RCC 7860 (cell line): Measurements from ENCODE around the gene NEDD9.
A peak's percentile ranks its signal among the peaks of the same experiment; 100 is the strongest.

Experiments used
- DNase-seq: peaks from one replicate; pipeline ENCODE4 v3.0.0-alpha.2; 2015; ENCODE audit warnings: low spot score
- FAIRE-seq: peaks from 2 replicates; lab custom pipeline; 2012; peaks lifted over from hg19 to GRCh38; lab: Jason Lieb, UNC

The NEDD9 gene

GRCh38 chr6:11263291-11263775 is 30.9 kb upstream of the NEDD9 start:
- DNase-seq = peak; percentile 91
- FAIRE-seq = peak; percentile 73

DNA sequence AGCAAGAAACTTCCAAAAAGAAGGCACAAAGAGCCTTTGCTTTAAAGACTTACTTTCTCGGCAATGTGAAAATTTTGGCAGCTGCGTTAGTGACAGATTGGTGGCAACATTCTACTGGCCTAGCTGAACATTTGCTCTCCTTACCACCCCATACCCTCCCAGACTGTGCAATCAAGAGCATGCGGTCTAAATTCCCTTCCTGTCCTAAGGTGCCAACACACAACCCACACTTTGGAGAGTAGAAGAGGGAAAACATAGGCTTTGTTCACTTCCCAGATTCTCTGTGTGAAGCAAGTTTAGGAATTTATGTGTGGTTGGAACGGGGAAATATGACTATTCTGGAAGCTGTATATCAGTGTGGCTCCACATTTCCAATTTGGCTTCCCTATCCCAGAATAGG is 29.8 kb upstream of the NEDD9 start:
- FAIRE-seq (no peak), DNase-seq (no peak)

DNA sequence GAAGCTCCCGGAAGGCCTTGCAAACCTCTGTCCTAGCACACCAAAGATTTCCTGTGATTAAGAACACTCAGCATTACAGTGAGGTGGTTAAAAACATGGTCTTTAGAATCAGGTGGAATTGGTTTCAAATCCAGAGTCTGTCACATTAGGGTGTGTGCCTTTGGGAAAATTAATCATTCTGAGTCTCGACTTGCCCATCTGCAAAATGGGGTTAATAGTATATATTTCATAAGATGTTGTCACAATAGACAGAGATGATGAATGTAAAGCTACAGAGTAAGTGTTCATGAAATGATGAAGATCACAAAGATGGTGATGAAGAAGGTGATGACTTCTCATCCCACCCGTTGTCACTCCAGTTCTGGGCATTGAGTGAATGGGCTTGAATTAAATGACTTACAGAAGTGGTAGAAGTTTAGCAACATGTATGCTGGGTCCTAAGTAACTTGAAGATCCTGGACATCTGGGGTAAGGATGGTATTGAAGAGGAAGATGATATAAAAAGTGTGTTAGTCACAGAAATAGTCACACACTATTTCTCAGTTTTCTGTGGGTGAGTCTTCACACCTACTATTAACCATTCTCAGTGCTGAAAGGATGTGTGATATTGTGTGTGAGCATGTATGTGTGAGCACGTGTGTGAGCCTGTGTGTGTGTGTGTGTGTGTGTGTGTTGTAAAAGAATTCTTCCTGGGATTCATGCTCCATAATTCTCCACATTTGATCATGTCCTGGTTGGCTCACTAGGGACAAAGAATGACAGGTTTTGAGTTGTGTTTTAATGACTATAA is 28.0 kb upstream of the NEDD9 start:
- FAIRE-seq = no peak

GRCh38 chr6:11258260-11259237 is 26.1 kb upstream of the NEDD9 start:
- DNase-seq (no peak), FAIRE-seq (no peak)

More for the DNA sequence above, 28.0 kb upstream of the NEDD9 start:
- no peak for DNase-seq

DNA sequence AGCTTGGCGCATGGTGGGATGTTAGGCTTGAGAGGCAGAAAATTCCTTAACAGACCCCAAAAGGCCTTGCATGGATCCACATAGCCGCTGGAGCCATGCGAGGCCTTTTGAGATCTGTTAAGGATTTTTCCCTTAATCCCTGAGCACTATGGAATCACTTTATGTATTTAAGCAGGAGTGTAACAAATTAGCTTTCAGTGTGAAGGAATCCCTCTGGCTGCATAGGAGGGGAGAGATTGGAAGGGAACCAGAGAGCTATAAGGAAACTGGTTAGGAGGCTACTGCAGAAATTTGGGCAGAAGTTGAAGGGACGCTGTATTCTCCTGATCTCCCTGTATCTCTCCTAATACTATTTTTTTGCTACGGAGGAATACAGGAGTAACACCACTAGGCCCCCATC is 23.1 kb upstream of the NEDD9 start:
- no peak for FAIRE-seq

DNA sequence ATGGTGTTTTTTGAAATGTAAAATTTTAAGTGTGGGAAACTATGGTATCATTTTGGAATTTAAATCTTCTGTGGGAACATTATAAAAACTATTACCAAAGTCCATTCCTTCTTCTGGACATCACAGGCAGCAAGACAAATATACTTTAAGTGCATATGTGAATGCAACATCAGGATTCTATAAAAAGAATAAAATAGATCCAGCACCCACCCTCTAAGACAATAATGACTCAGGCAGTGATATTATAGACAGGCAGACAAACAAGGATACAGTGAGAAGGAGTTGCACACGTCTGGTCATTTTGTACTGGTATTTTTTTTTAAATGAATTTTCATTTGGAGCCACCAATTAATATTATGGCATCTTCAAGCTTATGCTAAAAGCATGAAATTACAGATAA is 21.1 kb upstream of the NEDD9 start:
- FAIRE-seq (no peak), DNase-seq (no peak)

More for the DNA sequence above, 23.1 kb upstream of the NEDD9 start:
- DNase-seq = no peak

- DNase-seq (peak; percentile 60), FAIRE-seq (peak; percentile 50)
Measured at GRCh38 chr6:11251553-11252360, 19.3 kb upstream of the NEDD9 start.

DNA sequence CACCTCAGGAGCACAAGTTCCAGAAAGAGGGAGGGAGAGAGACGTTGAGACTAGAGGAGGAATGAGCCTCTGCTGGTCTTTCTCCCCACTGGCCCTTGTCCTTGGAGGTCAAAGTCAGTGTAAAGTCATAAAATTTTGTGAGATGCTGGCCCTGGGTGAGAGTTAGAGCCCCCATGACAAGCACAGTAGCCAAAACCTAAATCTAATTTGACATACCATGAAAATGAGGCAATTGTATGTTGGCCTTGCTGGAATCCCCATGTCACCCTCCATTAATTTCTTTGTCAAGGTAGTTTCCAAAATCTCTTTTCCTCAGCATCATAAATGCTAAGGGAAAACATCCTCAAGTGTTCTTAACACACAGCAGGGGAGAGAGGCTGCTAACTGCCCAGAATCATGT is 17.6 kb upstream of the NEDD9 start:
- FAIRE-seq (no peak), DNase-seq (no peak)

DNA sequence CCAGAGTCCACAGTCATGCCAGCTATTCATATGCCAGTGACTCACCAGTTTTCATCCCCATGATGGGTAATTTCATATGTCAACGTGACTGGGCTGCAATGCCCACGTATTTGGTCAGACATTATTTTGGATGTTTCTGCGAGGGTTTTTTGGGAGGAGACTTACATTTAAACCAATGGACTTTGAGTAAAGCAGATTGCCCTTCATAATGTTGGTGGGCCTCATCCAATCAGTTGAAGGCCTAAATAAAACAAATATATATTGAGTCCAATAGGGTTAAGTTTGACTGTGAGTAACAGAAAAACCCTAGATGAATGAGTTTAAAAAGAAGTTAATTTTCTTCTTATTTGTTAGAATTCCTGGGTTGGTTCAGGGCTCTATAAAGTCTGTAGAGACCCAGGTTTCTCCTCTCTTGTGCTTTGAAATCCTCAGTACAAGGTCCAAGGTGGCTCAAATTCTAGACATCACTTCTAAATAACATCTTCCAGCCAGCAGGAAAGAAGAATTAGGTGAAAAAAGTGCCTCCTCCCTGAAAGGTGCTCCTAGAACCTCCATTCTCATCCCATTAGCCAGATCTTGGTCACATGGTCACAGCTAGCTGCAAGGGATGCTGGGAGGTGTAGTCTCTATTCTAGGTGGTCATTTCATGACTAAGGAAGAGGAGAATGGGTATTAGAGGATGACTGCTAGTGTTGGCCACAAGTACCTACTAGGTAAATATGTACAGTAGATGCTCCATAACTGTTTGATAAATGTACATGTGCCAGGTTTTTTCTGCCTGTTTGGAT is 16.7 kb upstream of the NEDD9 start:
- DNase-seq (no peak), FAIRE-seq (no peak)

GRCh38 chr6:11246722-11247121 is 14.3 kb upstream of the NEDD9 start:
- DNase-seq = no peak
- no peak for FAIRE-seq

GRCh38 chr6:11245381-11246256 is 13.2 kb upstream of the NEDD9 start:
- DNase-seq (no peak), FAIRE-seq (no peak)

DNA sequence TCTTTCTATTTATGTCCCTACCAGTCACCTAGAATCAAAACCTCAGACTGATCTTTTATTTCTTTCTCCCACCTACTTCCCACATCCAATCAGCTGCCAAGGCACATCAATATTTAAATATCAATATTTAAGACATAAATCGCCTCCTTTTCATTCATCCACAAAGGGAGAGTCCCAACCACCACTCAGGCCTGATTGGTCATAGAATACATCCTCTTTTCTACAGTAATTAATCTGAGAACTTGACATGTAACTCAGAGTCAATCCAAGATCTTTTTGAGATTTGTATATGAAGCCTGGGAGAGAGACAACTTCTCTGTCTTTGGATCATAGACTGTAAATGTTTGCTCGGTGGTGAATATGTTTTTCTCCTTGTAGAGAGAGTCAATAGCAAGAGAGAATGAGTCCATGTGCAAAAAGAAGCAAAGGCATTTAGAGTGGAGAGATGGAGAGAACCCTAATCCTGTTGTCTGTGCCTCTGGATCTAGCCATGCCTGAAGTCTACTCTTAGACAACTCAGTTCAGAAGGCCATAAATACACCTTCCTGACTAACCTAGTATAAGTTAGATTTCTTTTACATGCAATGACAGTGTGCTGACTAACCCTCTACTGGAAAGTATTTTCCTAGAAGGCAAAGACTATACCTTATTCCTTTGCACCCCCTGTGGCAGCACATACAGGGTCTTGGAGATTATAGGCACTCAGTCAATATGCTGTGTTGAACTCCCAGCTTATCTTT is 12.1 kb upstream of the NEDD9 start:
- FAIRE-seq = no peak
- no peak for DNase-seq

DNA sequence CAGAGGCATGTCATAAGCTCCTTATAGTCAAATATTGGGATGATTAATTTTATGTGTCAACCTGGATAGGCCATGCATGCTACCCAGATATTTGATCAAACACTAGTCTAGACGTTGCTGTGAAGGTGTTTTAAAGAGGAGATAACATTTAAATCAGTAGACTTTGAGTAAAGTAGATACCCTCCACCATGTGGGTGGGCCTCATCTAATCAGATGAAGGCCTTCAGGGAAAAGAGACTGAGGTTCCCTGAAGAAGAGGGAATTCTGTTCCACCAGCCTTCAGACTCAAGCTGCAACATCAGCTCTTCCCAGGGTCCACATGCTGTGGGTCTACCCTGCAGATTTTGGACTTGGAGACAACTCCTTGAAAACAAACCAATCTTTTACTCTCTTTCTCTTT is 11.4 kb upstream of the NEDD9 start:
- no peak for FAIRE-seq

DNA sequence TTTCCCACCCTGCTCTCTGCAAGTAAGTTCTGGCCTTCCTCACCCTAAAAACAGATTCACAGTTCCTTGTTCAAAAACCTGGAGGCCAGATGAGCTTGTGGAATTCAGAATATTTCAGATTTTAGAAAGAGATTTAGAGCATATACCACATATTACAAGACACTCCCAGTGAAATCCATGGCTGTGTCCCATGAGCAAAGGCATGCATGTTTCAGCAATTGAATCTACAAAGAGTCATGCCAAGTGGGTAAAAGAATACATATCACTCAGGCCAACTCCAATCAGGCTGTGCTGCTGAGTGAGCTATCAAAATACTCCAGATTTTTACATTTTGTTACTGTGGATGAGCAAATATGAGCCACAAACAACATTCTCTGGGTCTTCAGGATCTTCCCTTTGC is 10.2 kb upstream of the NEDD9 start:
- FAIRE-seq (no peak), DNase-seq (no peak)

More for the DNA sequence above, 11.4 kb upstream of the NEDD9 start:
- no peak for DNase-seq

DNA sequence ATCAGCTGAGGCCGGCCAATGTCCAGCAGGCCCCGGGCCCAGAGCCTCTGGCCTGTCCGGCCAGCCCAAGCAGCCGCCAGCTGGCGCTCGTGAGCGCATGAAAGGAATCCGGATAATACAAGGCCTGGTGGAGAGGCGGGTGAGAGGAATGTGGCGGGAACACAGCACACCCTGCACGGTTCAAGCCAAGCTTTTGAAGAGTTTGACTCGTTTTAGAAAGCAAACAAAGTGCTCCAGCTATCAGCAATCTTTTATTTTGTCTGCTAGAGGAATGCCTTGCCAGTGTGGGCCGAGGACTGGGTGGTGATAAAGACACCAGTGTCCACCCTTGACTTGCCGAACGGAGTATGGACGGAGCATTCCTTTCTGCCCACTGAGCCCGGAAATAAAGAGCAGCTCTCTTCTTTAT is 9.3 kb upstream of the NEDD9 start:
- DNase-seq (no peak), FAIRE-seq (no peak)

GRCh38 chr6:11241154-11241792 is 8.8 kb upstream of the NEDD9 start:
- DNase-seq (no peak), FAIRE-seq (no peak)

DNA sequence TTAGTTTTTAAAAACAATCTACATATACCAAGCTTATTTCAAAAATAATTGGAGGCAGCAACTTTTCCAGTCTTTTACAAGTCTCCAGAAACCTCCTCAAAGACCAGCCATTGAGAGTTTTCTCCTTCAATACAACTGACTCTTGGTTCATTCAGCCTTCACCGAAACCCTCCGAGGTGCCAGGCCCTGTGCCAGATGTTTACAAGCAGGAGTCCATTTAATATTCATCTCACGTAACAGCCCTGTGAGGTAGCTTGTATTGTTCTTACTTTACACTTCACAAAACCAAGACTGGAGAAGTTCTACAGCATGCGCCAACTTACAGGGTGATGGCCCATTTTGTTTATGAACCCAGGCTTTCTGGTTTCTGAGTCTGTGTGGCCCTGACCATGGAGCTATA is 5.5 kb upstream of the NEDD9 start:
- FAIRE-seq (no peak), DNase-seq (no peak)

GRCh38 chr6:11237428-11237827 is 5.0 kb upstream of the NEDD9 start:
- FAIRE-seq (no peak), DNase-seq (no peak)
